Cardiac fibroblast (primary cell): ENCODE data around the gene AHNAK2.
"Not testable (repeated sequence)": the region's sequence is repeated elsewhere in the genome, so short reads cannot be mapped to it uniquely, and the experiment has no call there.

Experiments
- DNase-seq, 2 donors: peaks; one replicate each; pipeline versions ENCODE4 v3.0.0 to v3.0.0-alpha.2; 2010; ENCODE audit warnings: low read depth in 2 of 2
- H3K4me3 ChIP-seq, 2 donors: replicated peaks in 1 of 2; 1 replicate in 1 of 2; 2 replicates in 1 of 2; pipeline ENCODE4 v1.5.1; 2011; ENCODE audit warnings: low read depth in 2 of 2, low read length in 2 of 2, mild to moderate bottlenecking in 2 of 2, moderate library complexity in 1 of 2
- TF ChIP-seq, protein P1 (sequence below): IDR thresholded peaks from one replicate; pipeline ENCODE4 v1.5.1; 2011; ENCODE audit warnings: low read depth, mild to moderate bottlenecking, low read length, inconsistent platforms

AHNAK2 gene

DNA sequence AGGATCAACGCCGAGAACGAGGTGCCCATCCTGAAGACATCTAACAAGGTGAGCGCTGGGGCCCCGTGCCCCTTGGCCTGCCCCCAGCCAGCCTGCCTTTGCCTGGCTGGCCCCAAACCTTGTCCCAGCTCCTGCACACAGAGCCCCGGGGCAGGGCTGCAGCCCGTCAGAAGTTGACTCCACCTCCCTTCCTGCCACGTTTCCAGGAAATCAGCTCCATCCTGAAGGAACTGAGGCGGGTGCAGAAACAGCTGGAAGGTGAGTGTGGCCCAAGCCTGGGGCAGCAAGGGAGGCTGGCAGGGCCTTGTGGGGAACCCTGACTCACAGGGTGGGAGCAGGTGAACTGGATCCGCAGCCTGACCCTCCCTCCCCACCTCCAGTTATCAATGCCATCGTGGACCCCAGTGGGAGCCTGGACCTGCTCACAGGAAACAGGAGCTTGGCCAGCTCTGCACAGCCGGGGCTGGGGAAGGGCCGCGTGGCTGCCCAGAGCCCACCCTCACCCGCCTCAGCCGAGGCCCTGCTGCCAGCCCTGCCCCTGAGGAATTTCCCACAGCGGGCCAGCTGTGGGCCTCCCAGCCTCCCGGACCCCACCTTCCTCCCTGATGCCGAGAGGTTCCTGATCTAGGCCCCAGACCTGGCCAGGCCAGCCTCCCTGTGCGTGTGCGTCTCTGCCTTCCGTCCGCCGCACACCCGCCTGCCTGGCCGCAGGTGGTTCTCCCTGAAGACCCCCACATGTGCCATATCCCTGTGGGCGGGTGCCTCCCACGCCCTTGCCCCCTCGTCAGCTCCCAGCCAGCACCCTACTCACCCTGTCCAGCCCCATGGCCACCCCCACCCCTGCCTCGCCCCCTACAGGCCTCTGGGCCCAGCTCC lies 83.6 kb downstream of the AHNAK2 start:
- no peak overlapping the region for H3K4me3 ChIP-seq
- TF ChIP-seq, protein P1, sequence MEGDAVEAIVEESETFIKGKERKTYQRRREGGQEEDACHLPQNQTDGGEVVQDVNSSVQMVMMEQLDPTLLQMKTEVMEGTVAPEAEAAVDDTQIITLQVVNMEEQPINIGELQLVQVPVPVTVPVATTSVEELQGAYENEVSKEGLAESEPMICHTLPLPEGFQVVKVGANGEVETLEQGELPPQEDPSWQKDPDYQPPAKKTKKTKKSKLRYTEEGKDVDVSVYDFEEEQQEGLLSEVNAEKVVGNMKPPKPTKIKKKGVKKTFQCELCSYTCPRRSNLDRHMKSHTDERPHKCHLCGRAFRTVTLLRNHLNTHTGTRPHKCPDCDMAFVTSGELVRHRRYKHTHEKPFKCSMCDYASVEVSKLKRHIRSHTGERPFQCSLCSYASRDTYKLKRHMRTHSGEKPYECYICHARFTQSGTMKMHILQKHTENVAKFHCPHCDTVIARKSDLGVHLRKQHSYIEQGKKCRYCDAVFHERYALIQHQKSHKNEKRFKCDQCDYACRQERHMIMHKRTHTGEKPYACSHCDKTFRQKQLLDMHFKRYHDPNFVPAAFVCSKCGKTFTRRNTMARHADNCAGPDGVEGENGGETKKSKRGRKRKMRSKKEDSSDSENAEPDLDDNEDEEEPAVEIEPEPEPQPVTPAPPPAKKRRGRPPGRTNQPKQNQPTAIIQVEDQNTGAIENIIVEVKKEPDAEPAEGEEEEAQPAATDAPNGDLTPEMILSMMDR: no peak
- no peak for DNase-seq

DNA sequence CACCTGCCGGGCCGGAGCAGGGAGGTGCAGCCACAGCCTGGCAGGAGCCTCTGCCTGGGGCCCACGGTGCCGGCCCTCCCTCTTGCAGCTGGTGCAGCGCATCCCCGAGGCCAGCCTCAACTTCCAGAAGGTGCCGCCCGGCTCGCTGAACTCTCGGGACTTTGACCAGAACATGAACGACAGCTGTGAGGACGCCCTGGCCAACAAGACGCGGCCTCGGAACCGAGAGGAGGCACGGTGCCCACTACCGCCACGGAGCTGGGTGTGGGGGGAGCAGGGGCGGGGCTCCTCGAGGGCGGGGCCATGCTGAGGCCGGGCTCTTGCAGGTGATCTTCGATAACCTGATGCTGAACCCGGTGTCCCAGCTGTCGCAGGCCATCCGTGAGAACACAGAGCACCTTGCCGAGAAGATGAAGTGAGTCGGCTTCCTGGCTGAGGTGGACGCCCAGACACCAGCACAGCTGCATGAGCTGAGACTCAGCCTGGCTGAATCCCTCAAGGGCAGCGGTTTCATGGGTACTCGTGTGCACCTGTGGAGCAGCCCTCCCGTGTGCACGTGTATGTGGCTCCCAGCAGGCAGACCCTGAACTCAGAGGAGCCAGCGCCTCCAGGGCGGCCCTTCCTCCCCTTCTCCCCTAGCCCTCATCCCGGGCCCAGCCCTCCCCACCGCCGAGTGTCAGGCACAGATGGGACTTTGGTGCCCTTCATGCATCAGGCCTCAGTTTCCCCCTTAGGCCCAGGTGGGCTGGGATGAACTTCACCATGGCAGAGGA lies 84.6 kb downstream of the AHNAK2 start:
- no peak for DNase-seq
- H3K4me3 ChIP-seq: no peak overlapping the region
- TF ChIP-seq, protein P1: no peak

DNA sequence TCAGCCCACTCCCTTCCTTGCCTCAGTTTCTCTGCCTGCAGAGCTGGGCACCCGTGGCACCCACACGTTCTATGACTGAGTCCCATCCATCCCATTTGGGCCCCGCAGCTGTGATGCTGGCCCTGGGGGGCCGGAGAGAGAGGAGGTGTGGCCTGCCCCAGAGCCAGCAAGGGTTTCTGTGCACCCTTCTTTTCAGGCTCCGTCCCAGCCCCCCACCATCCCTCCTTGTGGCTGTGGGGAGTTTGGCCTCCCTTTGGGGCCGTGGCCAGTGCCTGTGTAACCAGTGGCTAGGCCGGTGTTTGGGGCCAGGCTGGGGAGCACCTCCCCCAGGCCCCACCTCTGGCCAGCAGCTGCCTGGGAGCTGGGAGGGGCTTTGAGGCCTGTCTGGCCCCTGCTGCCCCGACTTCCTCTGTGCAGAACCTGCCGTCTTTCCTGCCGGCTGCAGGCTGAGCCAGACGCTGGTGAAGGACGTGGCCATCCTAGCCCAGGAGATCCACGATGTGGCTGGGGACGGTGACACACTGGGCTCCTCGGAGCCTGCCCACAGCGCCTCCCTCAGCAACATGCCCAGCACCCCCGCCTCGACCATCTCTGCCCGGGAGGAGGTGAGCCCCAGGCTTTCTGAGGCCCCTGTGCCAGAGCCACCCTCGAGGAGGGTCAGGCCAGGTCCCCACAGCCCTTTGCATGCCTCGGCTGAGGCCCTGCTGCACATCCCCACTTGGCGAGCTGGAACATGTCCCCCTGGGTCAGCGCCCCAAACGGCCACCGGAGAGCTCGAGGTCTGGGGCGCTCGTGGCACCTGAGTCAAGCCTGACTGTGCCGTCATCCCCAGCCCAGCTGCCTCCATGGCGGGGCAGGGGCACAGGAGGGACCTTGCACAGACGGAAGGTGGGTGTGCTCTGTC lies 85.4 kb downstream of the AHNAK2 start:
- TF ChIP-seq, protein P1: no peak
- H3K4me3 ChIP-seq: no peak overlapping the region
- DNase-seq: no peak

DNA sequence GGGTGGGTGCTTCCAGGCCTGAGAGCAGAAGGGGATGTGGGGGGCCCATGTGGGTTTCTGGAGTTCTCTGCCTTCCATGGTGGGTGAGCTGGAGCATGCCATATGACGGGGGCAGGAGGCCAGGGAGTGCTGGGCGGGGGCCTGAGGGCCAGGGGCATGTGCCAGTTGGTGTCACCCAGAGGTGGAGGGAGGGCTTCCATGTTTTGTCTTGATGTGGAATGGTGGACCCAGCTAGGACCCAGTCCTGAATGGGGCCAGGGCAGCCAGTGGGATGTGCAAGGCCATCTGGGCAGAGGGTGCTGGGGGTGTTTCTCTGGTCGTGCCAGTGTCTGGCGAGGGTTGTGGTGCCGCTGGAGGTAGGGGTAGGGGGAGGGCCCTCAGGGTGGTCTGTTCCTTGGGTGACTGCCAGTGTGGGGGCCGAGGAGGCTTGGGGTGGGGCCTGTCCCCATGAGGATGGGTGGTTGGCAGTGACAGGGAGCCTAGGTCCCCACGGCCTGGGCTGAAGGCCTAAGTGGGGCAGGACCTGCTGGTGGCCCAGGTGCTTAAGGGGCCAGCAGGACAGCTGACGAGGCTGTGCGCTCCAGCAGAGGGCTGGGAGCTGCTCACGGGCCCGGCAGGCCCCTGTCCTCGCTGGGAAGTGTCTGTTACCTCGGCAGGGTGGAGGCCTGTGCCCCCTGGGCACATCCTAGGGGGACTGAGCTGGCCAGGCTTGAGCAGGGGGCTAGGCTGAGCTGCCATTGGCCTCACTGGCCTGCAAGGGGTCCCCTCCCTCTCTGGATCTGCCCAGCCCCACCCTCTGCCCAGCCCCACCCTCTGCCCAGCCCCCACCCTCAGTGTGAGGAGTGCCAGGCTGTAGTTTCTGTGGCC lies 86.3 kb downstream of the AHNAK2 start:
- no peak overlapping the region for H3K4me3 ChIP-seq
- TF ChIP-seq, protein P1: no peak
- DNase-seq: no peak

DNA sequence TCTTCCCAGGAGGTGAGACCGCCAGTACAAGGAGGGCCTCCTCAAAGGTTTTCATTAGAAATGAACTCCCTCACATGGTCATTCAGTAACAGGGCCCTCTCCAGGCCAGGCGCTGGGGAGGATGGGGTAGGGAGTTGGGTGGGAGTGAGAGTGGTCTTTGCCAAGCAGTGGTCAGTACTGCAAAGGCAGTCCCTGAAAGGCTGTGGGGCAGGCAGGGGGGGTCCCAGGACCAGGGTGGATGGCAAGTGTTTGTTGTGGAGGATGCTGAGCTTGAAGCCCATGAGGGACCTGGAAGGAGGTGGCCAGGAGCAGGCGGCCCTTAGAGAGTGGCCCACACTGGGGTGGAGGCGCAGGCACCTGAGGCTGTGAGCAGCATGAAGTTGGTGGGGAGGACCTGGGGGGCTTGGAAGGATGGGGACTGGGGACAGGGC lies 87.0 kb downstream of the AHNAK2 start:
- no peak for DNase-seq
- H3K4me3 ChIP-seq: no peak overlapping the region
- TF ChIP-seq, protein P1: no peak

DNA sequence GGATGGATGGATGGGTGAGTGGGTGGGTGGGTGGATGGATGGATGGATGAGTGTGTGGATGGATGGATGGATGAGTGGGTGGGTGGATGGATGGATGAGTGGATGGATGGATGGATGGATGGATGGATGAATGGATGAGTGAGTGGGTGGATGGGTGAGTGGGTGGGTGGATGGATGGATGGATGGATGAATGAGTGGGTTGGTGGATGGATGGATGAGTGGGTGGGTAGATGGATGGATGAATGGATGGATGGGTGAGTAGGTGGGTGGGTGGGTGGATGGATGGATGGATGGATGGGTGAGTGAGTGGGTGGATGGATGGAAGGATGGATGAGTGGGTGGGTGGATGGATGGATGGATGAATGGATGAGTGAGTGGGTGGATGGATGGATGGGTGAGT lies 87.9 kb downstream of the AHNAK2 start:
- H3K4me3 ChIP-seq, DNase-seq: not testable (repeated sequence)
